ENCODE measurements around the gene GLP1R. TPM values are rescaled to one million over a fixed set of nuclear protein-coding genes. Genes with fewer than 3 reads are reported as not detected.
A peak's percentile ranks its signal among the peaks of the same experiment; 100 is the strongest.

GLP1R gene
- total RNA-seq, 1 donor from 2014 or later = not detected

DNA sequence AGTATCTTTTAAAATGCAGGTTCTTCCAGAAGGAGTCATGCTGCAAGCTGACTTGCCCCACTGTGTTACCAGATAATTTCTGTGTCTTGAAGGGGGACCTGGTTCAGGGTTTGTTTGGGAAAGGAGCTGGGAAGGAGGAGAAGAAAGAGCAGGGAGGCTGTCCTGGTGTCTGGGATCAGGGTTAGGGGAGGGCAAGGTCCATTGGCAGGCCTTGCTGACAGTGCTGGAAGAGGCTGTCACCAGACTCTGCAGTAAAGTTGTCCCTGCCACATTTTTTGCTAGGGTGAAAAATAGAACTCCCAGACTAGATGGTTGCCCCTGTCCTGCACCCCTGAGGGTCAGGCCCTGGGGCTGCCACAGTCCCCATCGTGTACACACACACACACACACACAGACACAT lies 14.9 kb downstream of the GLP1R start:
- peak; percentile 21 for DNase-seq (ENCODE audit: low spot score)
- Mint-ChIP-seq H3K27me3 (ENCODE audit: low read depth) (peaks cover 61% of the 10 kb centered on the region), H3K4me3 (ENCODE audit: unreplicated experiment) (no peak overlapping the region), H3K36me3 (ENCODE audit: low read depth) (no peaks in the 10 kb centered on the region), H3K9me3 (ENCODE audit: low read depth) (no peaks in the 10 kb centered on the region), H3K27ac (ENCODE audit: unreplicated experiment) (no peak overlapping the region), H3K4me1 (ENCODE audit: low read depth) (no peaks in the 10 kb centered on the region)
- TF ChIP-seq, protein P1, sequence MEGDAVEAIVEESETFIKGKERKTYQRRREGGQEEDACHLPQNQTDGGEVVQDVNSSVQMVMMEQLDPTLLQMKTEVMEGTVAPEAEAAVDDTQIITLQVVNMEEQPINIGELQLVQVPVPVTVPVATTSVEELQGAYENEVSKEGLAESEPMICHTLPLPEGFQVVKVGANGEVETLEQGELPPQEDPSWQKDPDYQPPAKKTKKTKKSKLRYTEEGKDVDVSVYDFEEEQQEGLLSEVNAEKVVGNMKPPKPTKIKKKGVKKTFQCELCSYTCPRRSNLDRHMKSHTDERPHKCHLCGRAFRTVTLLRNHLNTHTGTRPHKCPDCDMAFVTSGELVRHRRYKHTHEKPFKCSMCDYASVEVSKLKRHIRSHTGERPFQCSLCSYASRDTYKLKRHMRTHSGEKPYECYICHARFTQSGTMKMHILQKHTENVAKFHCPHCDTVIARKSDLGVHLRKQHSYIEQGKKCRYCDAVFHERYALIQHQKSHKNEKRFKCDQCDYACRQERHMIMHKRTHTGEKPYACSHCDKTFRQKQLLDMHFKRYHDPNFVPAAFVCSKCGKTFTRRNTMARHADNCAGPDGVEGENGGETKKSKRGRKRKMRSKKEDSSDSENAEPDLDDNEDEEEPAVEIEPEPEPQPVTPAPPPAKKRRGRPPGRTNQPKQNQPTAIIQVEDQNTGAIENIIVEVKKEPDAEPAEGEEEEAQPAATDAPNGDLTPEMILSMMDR (IDR thresholded peaks at IDR 0.05) = no peak

DNA sequence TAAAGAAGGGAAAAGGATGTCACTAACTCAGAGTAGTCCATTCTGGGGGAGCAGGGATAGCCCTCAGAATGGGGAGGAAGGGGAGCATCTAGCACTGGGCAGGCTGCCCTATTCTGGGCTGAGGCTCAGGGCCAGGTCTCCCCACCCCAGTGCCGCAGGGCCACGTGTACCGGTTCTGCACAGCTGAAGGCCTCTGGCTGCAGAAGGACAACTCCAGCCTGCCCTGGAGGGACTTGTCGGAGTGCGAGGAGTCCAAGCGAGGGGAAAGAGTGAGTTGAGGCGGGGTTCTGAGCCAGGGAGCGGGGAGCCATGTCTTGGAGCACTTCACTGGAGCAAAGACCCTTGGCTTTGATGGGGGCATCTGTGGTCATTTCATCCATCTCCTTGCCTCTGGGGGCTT lies 17.0 kb downstream of the GLP1R start:
- H3K36me3 Mint-ChIP-seq (ENCODE audit: low read depth) = no peaks in the 10 kb centered on the region
- no peak overlapping the region for H3K27ac Mint-ChIP-seq (ENCODE audit: unreplicated experiment)
- peaks cover 49% of the 10 kb centered on the region for H3K27me3 Mint-ChIP-seq (ENCODE audit: low read depth)
- TF ChIP-seq, protein P1 (IDR thresholded peaks at IDR 0.05) = no peak
- DNase-seq (ENCODE audit: low spot score) = peak; percentile 57
- no peaks in the 10 kb centered on the region for H3K4me1 Mint-ChIP-seq (ENCODE audit: low read depth)
- H3K4me3 Mint-ChIP-seq (ENCODE audit: unreplicated experiment) = no peak overlapping the region
- H3K9me3 Mint-ChIP-seq (ENCODE audit: low read depth) = peaks cover 11% of the 10 kb centered on the region

DNA sequence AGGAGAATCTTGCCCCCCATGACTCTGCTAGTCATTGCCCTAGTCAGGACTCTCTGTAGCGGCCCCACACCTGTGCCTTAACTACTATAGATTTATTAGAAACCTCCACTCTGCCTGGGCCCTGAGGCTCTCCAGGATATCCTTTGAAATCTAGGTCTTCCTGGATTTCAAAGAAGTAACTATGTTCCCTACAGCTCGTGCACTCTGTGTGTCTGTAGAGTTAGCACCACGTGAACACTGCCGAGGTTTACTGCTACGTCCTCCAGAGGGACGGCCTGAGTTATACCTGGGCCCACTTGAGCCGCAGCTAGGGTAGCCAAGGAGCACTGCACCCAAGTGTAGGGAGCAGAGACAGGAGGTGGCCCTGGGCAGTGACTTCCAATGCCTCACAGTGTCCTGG lies 19.8 kb downstream of the GLP1R start:
- H3K4me1 Mint-ChIP-seq (ENCODE audit: low read depth) = no peaks in the 10 kb centered on the region
- H3K27me3 Mint-ChIP-seq (ENCODE audit: low read depth) = peaks cover 38% of the 10 kb centered on the region
- peak; percentile 48 for DNase-seq (ENCODE audit: low spot score)

DNA sequence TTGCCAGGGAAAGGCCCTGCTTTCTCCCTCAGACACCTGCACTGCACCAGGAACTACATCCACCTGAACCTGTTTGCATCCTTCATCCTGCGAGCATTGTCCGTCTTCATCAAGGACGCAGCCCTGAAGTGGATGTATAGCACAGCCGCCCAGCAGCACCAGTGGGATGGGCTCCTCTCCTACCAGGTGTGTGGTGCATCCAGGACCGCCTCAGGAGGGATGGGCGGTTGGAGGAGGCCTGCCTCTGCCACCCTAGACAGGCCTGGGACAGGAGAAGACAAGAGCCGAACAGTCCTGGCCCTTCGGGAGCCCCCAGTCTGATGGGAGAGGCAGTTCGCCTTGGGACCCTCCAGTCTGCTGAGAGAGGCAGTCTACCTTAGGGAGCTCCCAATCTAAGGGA lies 24.2 kb downstream of the GLP1R start:
- peak; percentile 62 for DNase-seq (ENCODE audit: low spot score)
- Mint-ChIP-seq H3K27me3 (ENCODE audit: low read depth) (peaks cover 16% of the 10 kb centered on the region), H3K4me3 (ENCODE audit: unreplicated experiment) (no peak overlapping the region), H3K27ac (ENCODE audit: unreplicated experiment) (no peak overlapping the region), H3K4me1 (ENCODE audit: low read depth) (no peaks in the 10 kb centered on the region), H3K36me3 (ENCODE audit: low read depth) (no peaks in the 10 kb centered on the region), H3K9me3 (ENCODE audit: low read depth) (peaks cover 11% of the 10 kb centered on the region)
- TF ChIP-seq, protein P1 (IDR thresholded peaks at IDR 0.05) = no peak

More for the DNA sequence above, 19.8 kb downstream of the GLP1R start:
- H3K36me3 Mint-ChIP-seq (ENCODE audit: low read depth) = no peaks in the 10 kb centered on the region
- H3K27ac Mint-ChIP-seq (ENCODE audit: unreplicated experiment) = no peak overlapping the region
- H3K9me3 Mint-ChIP-seq (ENCODE audit: low read depth) = peaks cover 11% of the 10 kb centered on the region
- H3K4me3 Mint-ChIP-seq (ENCODE audit: unreplicated experiment) = no peak overlapping the region
- TF ChIP-seq, protein P1 (IDR thresholded peaks at IDR 0.05) = no peak

DNA sequence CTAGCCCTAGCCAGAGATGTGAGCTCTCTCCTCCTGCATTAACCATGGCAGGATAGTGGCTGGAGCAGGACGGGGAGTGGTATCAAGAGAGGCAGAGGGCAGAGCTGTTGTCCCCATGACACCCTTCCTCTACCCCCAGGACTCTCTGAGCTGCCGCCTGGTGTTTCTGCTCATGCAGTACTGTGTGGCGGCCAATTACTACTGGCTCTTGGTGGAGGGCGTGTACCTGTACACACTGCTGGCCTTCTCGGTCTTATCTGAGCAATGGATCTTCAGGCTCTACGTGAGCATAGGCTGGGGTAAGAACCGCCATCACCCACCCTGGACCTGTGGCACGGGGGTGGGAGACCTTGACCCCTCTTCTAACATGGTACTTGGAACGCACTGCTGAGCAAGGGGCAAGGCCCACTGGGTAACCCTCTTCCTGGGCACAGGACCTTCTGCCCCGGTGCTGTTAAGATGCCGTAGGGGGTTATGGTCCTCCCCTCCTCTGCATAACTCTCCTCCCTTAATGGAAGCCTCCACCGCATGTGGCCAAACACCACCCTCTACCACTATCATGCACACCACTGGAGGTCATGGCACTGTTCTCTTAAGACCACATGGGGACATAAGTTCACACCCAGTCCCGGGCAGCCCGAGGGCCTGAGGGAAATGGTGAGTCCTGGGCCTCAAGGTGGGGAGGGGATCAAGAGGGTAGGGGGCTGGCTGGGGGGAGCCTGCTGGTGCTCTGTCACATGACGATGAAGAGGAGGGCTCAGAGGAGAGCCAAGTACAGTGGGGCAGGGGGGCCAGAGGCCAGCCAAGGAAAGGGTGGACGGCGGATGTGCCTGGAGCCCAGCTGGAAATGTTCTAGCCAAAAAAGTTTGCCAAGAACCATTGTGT lies 25.1 kb downstream of the GLP1R start:
- Mint-ChIP-seq H3K4me3 (ENCODE audit: unreplicated experiment) (no peak overlapping the region), H3K9me3 (ENCODE audit: low read depth) (peaks cover 11% of the 10 kb centered on the region), H3K4me1 (ENCODE audit: low read depth) (no peaks in the 10 kb centered on the region), H3K27ac (ENCODE audit: unreplicated experiment) (no peak overlapping the region), H3K27me3 (ENCODE audit: low read depth) (peaks cover 18% of the 10 kb centered on the region), H3K36me3 (ENCODE audit: low read depth) (no peaks in the 10 kb centered on the region)
- TF ChIP-seq, protein P1 (IDR thresholded peaks at IDR 0.05) = no peak
- DNase-seq (ENCODE audit: low spot score) = peak; percentile 65

Measured in chondrocyte (in vitro differentiated cells).